ENCODE results near the gene IQCM.

GRCh38 chr4:149486861-149487260 lies 328.8 kb downstream of the IQCM start:
- TF ChIP-seq BHLHE40 (IDR thresholded peaks at IDR 0.05; ENCODE audit: borderline replicate concordance) (no peak), FOXA1 (IDR thresholded peaks at IDR 0.05) (no peak), TARDBP (IDR thresholded peaks at IDR 0.05) (no peak), ZNF384 (IDR thresholded peaks at IDR 0.05) (no peak), NFRKB (IDR thresholded peaks at IDR 0.05) (no peak), PKNOX1 (IDR thresholded peaks at IDR 0.05) (no peak), L3MBTL2 (conservative IDR thresholded peaks at IDR 0.05) (no peak), SUZ12 (IDR thresholded peaks at IDR 0.05) (no peak)
